GM19238 (cell line): Measurements from ENCODE around the gene B4GALT6.

ENCODE experiments used
- DNase-seq: peaks from one replicate; pipeline ENCODE4 v3.0.0; 2011; ENCODE audit warnings: low spot score; ENCODE audit not compliant: insufficient read length

The B4GALT6 gene

DNA sequence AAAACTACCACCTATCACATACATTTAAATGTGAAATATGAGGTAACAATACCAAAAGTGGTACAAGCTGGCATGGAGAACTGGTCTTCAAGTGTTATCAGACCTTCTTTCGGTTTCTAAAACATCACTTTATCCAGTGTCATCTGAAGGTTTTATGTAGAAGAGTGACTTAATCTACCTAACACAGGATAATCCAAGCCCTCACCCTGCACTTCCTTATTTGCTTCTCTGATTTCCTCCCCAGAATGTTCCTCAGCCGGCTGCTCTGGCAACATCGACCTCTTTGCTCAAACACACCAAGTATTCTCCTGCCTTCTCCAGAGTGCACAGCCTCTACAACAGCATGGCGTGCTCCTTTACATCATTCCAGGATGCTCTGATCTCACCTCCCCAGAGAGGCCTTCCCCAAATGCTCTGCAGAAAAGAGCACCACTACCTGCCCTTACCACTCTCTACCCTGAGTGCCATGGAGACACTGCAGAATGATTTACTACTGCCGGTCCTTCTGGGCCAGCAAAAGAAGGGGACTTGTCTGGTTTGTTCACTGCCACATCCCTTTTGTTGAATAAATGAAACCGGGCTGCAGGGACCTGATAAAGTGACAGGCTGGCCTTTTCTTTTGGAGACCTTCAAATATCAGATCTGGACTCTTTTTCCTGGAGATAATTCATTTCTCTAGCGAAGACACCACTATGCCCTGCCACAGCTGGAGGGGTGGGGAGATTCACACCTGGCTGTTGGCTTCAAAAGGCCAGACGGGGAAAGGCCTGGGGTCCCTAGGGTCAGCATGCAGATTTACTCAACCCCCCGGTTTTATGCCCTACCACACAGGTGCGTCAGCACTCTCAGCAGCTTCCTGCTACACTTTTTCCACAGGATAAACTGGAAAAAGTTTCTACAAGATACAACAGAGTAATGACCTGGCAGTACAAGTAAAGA is 50.7 kb downstream of the B4GALT6 start:
- DNase-seq = no peak

DNA sequence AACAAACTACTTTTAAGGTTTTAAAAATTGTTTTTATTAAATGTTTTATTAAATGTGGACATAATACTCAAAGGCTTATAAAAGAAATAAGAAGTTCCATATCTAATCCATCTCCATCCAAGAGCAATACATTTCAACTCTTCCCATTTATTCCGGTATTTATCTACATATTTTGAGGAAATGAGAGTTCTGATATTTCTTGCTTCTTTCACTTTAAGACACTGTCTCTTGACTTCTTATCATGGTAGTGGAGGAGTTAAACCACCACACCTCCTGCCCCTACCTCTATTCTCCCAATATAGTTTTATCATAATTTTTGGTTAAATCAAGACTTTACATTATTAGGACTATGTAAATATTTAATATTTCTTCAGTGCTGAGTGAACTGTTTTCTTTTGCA is 52.0 kb downstream of the B4GALT6 start:
- no peak for DNase-seq

DNA sequence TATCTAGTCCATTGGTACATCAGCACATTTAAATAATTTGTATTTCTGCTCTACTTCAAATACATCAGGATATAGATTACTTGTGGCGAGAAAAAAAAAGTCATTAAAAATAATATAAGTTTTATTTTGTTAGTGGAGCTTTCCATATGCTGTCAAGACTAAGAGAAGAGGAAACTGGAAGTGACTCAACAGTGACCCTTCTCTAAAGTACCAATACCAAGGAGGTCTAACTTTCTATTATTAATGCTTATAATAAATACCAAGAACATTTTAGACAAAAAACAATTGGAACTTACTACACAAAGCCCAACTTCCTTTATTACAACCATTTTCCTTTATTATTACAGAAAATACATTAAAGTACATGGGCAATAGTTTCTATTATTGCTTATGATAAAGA is 52.9 kb downstream of the B4GALT6 start:
- DNase-seq = no peak

DNA sequence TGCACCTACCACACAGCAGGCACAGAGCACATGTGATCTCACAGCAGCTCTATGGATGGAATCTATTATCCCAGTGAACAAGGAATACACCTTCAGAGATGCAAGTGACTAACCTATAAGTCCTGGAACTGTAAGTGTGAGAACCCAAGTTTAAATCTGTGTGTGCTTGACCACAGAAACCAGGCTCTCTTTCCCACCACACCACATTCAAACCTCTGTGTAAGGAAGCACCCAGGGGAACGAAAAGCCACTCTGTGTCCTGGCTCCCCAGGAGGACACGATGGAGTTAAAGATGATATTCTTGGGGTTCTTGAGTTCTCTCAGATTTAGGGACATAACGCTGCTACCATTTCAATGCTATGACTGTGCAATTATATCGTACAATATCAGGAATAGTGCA is 53.8 kb downstream of the B4GALT6 start:
- no peak for DNase-seq

DNA sequence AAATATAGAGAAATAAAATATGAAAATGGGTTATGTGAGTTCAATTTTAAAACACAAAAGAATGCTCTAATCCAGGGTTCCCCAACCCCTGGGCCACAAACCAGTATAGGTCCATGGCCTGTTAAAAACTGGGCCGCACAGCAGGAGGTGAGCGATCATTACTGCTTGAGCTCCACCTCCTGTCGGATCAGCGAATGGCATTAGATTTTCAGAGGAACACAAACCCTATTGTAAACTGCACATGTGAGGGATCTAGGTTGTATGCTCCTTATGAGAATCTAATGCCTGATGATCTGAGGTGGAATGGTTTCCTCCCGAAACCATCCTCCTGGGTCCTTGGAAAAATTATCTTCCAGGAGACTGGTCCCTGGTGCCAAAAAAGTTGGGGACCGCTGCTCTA is 58.0 kb downstream of the B4GALT6 start:
- no peak for DNase-seq

DNA sequence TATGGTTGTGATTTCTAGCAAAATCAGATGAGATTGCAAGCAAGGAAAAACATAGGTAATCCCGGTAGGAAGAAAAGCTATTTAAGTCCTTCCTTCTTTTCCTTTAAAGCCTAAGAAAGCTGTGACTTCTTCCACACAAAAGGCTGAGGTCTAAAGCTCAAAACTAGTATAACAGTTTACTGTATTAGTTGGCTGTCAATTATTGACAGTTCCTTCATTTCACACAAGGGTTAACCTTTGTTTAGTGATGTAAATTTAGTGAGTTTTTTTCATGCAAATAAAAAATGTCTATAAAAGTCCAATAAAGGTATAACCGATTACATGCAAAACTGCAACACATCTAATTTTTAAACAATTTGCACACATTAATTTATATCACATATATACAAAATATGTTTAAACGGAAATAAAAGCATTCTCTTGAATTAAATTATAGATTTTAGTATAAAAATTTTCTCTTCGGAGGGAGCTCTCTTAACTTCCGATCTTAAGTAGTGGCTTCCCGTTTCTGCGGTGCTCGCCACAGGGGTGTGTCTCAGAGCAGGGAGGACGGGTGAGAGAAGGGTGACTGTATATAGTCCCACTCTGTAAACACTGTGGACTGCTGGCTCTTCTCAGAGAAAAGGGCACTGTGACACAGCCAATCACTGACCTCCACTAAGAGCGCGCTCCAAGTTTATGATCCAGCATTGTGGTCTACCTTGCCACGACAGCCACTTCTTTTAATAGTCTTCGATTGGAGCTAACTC is 59.3 kb downstream of the B4GALT6 start:
- DNase-seq = no peak

DNA sequence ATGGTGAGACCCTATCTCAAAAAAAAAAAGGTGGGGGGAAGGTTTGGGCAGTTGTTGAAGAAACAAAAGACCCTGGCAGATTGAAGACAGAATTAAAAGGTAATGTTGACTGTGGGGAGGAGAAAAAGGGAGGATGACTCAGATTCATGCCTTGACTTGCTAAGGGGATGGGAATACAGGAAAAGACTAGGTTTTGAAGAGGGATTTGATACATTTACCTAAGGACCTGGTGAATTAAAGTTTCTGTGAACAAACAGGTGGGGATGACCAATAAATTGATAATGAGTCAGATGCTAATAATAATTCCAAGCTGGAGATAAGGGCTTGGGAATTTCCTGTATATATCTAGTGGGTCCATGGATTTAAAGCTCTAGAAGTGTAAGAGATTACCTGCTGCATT is 65.1 kb downstream of the B4GALT6 start:
- no peak for DNase-seq

DNA sequence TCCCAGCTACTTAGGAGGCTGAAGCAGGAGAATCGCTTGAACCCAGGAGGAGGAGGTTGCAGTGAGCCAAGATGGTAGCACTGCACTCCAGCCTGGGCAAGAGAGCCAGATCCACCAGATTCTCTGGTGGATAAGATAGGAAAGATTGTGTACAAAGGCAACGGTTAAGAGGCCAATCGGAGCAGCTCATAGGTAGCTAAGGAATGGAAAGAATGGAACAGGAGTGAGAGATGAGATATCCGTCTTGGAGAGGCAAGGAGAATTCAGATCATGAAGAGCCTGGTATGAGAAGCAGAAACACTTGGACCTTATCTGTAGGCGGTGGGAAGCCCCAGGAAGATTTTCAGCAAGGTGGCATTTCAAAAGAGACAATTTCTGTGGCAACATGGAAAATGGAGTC is 65.6 kb downstream of the B4GALT6 start:
- no peak for DNase-seq

DNA sequence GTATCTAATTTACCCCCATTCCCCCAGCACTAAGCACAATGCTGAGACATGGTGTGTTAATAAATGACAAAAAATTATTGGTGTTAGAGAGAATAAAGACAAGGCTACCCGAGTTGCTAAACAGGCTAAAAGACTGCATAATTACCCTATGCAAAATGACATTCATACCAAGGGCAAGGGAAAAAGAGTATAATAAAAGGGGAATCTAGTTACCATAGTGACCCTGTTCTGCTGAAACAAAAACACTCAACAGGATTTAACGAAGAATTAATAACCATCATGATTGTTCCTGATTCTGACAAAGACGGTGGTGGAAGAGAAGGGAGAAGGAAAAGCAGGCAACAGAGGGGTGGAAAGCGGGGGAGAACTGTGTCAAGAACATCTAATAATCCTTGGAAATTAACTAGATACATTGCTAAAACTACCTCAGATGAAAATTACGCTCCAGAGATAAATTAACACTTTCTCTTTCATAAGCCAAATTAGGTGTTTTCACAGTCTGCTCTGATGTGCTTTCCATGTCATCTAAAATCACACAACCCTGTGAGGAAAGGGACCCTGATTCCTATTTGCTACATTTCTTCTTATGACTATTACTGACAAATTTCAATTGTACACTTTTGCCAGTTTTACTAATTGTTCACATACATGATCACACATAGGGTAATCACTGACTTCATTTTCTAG is 67.2 kb downstream of the B4GALT6 start:
- DNase-seq = no peak

DNA sequence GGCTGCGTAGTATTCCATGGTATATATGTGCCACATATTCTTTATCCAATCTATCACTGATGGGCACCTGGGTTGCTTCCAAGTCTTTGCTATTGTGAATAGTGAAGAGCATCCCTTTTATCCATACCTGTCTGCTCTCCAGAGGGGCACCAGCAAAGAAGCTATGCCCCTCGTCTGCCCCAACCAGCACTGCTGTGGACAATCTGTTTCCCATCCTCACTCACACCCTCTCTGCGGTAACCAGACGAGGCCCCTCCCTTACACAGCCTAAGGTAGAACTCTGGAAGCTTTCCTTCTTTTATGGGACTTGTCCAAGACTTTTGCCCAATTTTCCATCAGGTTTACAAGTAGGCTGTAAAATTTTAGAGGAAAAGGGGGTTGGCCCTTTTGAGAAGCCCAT is 67.8 kb downstream of the B4GALT6 start:
- no peak for DNase-seq

DNA sequence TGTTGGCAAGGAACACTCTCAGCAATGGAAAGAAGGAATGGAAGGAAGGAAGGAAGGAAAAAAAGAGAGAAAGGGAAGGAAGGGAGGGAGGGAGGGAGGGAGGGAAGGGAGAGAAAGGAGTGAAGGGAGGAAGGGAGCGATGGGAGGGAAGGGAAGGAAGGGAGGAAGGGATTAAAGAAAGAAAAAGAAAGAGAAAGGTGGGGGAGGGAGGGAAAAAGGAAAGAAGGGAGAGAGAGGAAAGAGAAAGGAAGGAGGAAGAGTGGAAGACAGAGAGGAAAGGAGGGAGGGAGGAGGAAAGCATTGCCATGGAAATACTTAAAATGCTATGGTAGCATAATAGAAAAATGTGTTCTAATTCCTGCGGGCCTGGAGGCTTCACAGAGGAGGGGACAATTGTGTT is 70.3 kb downstream of the B4GALT6 start:
- no peak for DNase-seq

DNA sequence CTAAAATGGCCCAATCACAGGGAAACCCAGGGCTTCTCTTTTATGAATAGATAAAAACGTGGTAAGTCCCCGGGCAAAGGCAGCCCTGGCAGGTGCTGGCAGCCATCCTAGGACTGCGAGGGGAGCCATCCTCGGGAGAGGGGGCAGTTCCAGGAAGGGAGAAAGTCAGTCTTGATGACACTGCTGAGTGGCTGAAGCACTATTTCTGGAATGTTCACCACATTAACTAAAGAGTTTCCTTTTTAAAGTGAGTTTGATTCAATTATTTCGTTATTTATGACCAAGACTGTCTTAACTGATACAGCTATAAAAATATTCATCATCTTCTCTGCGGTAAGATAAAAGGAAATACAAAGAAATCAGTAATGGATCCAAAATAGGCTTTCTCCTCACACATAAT is 72.3 kb downstream of the B4GALT6 start:
- no peak for DNase-seq

DNA sequence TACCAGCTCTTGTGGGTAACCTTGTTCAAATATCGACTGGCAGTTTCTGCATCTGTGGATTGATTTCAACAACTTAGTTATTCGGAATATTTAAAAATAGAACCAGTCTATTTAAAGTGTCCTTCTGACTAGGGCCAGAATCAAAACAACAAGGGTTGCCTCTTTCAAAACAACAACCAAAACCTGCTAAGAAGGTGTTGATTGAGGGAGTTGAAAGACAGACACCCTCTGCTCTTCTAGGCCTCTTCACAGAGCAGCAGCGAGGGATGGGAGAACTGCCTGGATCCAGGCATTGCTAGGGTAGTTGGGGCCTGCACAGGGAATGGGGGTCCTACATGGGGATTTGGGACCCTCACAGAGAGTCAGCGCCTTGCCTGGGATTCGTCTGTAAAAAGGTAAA is 72.9 kb downstream of the B4GALT6 start:
- DNase-seq = no peak

DNA sequence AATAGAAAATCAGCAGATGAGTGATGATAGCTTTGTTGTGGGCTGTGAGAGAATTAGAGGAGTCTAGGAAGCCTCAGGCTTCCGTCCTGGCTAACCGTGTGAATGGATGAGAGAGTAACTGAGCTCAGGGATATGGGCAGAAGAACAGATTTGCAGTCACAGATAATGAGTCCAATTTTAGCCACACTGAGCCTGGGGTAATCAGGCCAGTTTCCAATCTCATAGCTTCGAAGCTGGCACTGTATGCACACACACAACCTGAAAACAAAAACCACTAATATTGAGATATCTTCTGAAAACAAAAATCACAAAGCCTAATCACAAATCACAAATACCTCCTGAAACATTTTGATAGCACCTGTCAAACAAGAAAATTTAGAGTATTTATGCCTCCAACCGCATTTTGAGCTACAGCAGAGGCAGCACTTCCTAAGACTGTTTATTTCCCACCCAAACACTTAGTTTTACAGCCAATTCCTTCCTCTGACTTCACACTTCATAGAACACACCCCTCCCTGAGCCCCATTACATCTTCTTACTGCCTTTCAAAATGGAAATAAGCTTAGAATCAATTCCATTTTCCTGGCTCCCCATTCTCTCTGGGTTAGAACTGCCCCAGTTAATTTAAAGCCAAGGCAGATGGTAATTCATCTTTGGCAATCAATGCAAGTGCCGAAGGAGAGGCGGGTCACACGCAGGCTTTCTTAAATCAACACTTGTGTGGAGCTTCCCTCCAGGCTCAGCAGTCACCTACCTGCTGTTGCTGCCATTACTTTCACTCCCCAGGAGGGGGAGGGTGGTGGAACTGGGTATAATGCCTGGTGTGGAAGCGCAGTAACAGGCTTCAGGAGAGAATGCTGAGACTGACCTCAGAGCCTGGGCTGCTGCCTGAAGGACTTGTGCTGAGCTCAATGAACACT is 73.8 kb downstream of the B4GALT6 start:
- no peak for DNase-seq

DNA sequence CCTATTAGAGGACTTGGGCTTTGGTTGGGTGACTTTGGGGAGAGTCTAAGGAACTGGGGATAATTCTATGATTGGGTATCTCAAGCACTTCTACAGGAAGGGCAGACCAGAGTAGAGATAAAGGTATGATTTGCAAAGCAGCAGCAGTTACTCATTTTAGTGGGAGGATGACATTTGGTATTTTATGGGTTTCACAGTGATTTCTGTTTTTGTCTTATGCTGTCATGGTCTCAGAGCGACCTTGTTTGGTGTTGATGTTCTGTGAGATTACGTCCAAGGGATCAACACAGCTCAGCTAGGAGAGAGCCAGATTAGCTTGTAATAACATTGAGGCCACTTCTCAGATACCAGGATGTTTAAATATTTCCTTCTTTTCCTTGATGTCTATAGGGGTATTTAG is 74.5 kb downstream of the B4GALT6 start:
- DNase-seq = no peak

DNA sequence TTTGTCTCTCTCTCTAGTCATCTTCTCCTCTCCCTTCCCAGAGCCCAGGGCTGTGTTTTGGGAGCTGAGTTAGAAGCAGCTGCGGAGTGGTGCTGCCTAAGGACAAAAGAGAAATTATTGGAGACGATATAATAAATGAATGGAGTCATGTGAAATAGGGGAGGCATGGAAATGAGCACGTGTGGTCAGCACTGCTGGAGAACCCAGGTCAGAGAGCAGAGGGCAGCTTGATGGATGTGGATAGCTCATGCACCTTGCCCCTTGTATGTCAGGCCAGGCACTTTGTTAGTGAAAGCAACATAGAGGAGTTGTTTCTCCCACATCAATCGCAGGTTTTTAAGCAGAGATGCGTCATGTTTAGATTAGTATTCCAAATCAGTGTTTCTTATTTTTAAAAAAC is 77.0 kb downstream of the B4GALT6 start:
- DNase-seq = no peak

DNA sequence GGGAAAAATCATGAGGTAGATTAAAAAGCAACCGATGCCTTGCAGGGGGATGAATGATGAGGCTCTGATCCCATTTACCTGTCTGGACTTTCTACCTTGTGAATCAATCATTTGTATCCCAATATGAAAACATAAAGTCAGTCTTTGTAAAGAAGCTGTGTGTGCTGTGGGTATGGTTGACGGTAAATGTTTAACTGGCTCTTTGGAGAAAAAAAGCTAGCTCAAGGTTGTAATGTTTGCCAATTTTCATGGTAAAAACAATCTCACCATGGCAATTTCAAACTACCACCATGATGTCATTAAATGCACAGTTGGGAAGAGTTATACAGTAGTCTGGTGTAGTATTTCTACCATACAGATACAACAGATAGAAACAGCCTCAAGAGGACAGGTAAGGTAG is 78.1 kb downstream of the B4GALT6 start:
- no peak for DNase-seq

DNA sequence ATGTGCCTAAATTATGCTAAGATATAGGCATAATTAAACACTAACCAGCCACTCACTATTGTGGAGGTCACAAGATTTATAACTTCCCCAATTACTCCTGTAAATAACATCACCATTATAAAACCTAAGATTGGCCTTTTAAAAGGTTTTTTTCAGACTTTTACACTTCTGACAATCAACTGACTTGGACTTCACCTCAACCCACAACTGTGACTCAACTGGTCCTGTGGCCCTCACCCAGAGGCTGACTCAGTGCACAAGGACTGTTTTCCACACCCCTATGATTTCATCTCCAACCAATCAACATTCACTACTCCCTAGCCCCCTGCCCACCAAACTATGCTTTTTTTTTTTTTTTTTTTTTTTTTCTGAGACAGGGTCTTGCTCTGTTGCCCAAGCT is 81.1 kb downstream of the B4GALT6 start:
- DNase-seq = no peak

DNA sequence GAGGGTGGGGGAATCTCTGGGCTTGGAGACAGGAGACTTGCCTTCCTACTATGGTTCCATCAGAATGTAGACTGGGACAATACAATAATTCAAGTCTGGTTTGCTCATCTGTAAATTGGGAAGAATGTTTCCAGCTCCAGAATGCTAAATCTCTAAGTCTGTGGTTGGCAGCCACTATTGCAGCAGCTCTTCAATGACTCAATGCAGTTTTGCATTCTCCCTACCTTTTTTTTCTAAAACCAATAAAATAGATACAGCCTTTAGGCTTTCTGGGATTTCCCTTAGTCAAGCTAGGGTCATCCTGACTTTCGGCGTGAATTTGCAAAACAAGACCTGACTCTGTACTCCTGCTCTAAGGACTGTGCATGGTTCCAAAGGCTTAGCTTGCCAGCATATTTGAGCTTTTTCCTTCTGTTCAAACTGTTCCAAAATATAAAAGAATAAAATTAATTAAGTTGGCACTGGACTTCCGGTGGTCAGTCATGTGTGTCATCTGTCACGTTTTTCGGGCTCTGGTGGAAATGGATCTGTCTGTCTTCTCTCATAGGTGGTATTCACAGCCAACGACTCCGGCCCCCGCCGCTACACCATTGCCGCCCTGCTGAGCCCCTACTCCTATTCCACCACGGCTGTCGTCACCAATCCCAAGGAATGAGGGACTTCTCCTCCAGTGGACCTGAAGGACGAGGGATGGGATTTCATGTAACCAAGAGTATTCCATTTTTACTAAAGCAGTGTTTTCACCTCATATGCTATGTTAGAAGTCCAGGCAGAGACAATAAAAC is 86.2 kb downstream of the B4GALT6 start:
- DNase-seq = no peak
